Activated CD4-positive, alpha-beta T cell treated with anti-CD3 and anti-CD28 coated beads for 36 hours (primary cell): ENCODE data around the gene SURF6. TPM values are rescaled to one million over a fixed set of nuclear protein-coding genes. Genes with fewer than 3 reads are reported as not detected.

Experiments
- ATAC-seq: fragments of 200-7000 bp; cut with Tn5 transposase; one replicate; pipeline ENCODE4 v1.10.0; 2021; ENCODE audit warnings: mild to moderate bottlenecking, moderate library complexity
- CTCF ChIA-PET: fragments of 350-600 bp; sonication (Branson Sonifier 250); formaldehyde crosslinking; loops from one replicate; lab custom pipeline; 2021; ENCODE audit warnings: antibody characterized with exemption; lab: Charles Lee
- POLR2A ChIA-PET: fragments of 350-600 bp; sonication (Branson Sonifier 250); formaldehyde crosslinking; loops from one replicate; lab custom pipeline; 2021; ENCODE audit warnings: antibody characterized with exemption, inconsistent platforms; lab: Charles Lee
- DNase-seq: peaks from one replicate; pipeline ENCODE4 v3.0.0-alpha.2; 2020
- H3K27ac Mint-ChIP-seq: one replicate; pipeline ENCODE4 v1.8.0; 2021; ENCODE audit warnings: mixed read lengths
- H3K27me3 Mint-ChIP-seq: one replicate; pipeline ENCODE4 v1.8.0; 2021; ENCODE audit warnings: mixed read lengths
- H3K36me3 Mint-ChIP-seq: one replicate; pipeline ENCODE4 v1.8.0; 2021; ENCODE audit warnings: low read depth, mixed read lengths
- H3K4me1 Mint-ChIP-seq: one replicate; pipeline ENCODE4 v1.8.0; 2021; ENCODE audit warnings: mixed read lengths
- H3K4me3 Mint-ChIP-seq: one replicate; pipeline ENCODE4 v1.8.0; 2021; ENCODE audit warnings: mild to moderate bottlenecking, moderate library complexity, mixed read lengths
- H3K9me3 Mint-ChIP-seq: one replicate; pipeline ENCODE4 v1.8.0; 2021; ENCODE audit warnings: low read depth, mixed read lengths
- intact Hi-C, 2 experiments: fragments of 100-400 bp; cut with DNase I in 1 of 2; cut with micrococcal nuclease in 1 of 2; formaldehyde crosslinking; loops; one replicate each; pipeline versions ENCODE4 v1.14.2 to v1.15.1; 2022 to 2024; cut with DNase I, micrococcal nuclease
- total RNA-seq, 2 experiments: library from RNA; stranded (reverse); gene quantifications; one replicate each; pipeline ENCODE4 v1.2.3, GENCODE V29; 2021

The SURF6 gene
- 10 to 100 TPM; 22.4 to 24.3 TPM for total RNA-seq

DNA sequence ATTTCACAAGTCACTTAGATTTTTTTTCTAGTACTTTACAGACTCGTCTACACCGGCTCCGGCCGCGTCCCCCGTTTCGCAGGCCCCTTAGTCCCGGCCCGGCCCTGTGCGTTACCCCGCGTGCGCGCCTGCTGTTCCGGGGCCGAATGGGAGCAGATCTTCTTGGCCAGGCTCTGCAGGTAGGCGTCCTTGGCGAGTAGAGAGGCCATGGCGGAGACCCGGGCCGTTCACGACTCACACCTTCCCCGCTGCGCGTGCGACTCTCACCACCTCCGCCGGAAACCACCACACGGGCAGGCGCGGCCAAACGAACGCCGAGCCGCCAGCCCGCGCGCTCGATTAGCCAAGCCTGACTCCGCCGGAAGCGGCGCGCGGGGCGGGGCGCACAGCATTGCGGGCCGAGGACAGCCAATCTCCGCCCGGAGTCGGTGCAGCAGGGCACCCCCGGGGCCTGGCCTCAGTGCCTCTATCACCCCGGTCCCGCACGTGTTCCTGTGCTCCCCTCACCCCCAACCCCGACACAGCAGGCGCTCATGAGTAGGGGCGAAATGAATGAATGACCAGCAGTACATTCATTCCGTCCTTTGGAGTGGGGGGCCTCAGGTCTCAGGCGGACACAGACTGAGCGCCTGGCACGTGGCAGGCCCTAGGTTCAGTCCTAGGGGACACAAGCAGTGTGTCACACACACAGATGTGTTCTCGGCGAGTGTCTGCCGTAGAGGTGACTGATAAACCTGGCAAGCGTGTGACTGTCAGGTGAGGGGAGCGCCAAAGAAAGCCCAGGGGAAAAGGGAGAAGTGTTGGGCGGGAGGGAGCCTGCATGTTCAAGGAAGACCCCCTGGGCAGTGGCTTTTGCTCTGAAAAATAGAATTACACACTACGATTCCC lies at the start of gene SURF6:
TSS of gene SURF6 (minus strand) at position 265 of the 888 bp plus-strand sequence. CDS start at position 209, 56 bp downstream.
- no peaks in the 10 kb centered on the region for H3K27me3 Mint-ChIP-seq
- H3K4me3 Mint-ChIP-seq = peak within 1 kb of the TSS; percentile 86
- POLR2A ChIA-PET = interaction anchor here (0.7 to 1.1 kb wide), 2 partner anchors 12 to 305 kb away, joined by 3 to 4 read pairs; partner anchors contain the start of genes MED22 and RPL7A
- CTCF ChIA-PET = no interaction called here
- intact Hi-C loops = loop anchor here (1.0 to 10.0 kb wide), 18 partner anchors 11 to 689 kb away; partner anchors contain the start of genes AK8 (in 1 of the 2), BRD3OS (in 1 of the 2), CACFD1 (in 1 of the 2) and GTF3C5 (in 1 of the 2)
- H3K9me3 Mint-ChIP-seq = no peaks in the 10 kb centered on the region
- H3K36me3 Mint-ChIP-seq = peaks cover 50% of the 10 kb centered on the region
- peak within 1 kb of the TSS; percentile 89 for H3K27ac Mint-ChIP-seq
- ATAC-seq (peak; percentile 96), DNase-seq (peak; percentile 97)
- H3K4me1 Mint-ChIP-seq = peaks cover 23% of the 10 kb centered on the region

DNA sequence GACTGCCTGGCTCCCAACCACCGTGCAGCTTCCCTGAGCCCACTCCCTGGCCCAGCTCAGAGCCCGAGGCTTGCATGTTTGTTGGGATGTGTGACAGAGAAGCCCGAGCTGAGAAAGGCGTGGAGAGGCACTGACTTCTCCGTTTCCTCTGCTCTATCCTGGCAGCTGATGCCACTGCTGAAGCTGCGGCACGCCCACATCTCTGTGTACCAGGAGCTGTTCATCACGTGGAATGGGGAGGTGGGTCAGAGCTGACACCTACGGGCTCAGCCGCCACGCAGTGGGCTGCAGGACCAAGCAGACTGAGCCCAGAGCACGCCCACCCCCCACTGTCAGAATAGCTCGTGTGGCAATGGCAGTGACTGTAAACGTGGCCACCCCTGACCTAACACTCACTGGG lies 49.5 kb upstream of the SURF6 start:
- ATAC-seq (no peak), DNase-seq (no peak)
- ChIA-PET CTCF (interaction anchor here (0.6 kb wide), 1 partner anchor 363 kb away, joined by 3 read pairs; no protein-coding TSS in a partner anchor), POLR2A (no interaction called here)
- intact Hi-C loops = no loop called here
- H3K4me1 Mint-ChIP-seq = no peaks in the 10 kb centered on the region
- no peaks in the 10 kb centered on the region for H3K9me3 Mint-ChIP-seq
- H3K27ac Mint-ChIP-seq = no peak overlapping the region
- H3K27me3 Mint-ChIP-seq = peaks cover 7% of the 10 kb centered on the region
- H3K4me3 Mint-ChIP-seq = no peak overlapping the region
- H3K36me3 Mint-ChIP-seq = no peaks in the 10 kb centered on the region

DNA sequence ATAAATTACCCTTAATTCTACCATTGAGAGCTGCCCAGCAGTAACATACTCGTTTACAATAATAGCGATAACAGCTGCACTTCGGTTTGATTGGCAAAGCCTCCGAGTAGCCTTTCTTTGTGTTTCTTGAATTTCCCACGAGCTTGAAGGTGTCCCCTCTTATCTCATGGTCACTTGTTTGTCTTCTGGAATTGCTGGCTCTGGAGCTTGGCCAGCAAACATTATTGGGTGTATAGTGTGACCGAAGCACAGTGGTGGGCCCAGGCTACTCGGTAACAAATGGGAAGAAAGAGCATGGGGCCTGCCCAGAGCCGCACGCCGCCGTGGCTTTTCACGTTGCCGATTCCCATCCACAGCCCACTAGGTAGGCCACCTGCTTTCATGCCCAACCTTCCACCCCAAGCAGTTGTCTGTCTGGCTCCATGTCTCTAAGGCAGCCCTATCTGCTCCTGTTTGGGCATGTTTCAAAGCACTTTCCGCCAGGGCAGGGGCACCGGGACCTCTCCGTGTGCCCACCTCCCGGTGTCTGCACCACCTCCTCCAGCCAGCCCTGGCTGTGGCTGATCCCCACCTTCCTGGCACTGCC lies 48.8 kb upstream of the SURF6 start:
- H3K27ac Mint-ChIP-seq = no peak overlapping the region
- peaks cover 2% of the 10 kb centered on the region for H3K27me3 Mint-ChIP-seq
- H3K9me3 Mint-ChIP-seq = no peaks in the 10 kb centered on the region
- no peak overlapping the region for H3K4me3 Mint-ChIP-seq
- ATAC-seq = no peak
- H3K36me3 Mint-ChIP-seq = no peaks in the 10 kb centered on the region
- no peak for DNase-seq
- POLR2A ChIA-PET = no interaction called here
- intact Hi-C loops = no loop called here
- CTCF ChIA-PET = interaction anchor here (0.6 kb wide), 2 partner anchors 136 to 363 kb away, joined by 3 to 4 read pairs; no protein-coding TSS in a partner anchor
- H3K4me1 Mint-ChIP-seq = no peaks in the 10 kb centered on the region

DNA sequence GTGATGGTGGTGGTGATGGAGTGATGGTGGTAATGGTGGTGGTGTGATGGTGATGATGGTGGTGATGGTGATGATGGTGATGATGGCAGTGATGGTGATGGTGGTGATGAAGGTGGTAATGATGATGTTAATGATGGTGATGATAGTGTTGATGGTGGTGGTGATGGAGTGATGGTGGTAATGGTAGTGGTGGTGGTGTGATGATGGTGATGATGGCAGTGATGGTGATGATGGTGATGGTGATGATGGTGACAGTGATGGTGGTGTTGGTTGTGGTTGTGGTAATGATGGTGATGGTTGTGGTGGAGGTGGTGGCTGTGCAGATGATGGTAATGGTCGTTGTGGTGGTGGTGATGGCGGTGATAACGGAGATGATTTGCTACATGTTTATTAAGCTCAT lies 47.5 kb upstream of the SURF6 start:
- H3K27me3 Mint-ChIP-seq = no peaks in the 10 kb centered on the region
- CTCF ChIA-PET = no interaction called here
- no peak overlapping the region for H3K27ac Mint-ChIP-seq
- DNase-seq (no peak), ATAC-seq (no peak)
- H3K9me3 Mint-ChIP-seq = no peaks in the 10 kb centered on the region
- H3K4me3 Mint-ChIP-seq = no peak overlapping the region
- POLR2A ChIA-PET = no interaction called here
- H3K4me1 Mint-ChIP-seq = no peaks in the 10 kb centered on the region
- intact Hi-C loops = no loop called here
- no peaks in the 10 kb centered on the region for H3K36me3 Mint-ChIP-seq

DNA sequence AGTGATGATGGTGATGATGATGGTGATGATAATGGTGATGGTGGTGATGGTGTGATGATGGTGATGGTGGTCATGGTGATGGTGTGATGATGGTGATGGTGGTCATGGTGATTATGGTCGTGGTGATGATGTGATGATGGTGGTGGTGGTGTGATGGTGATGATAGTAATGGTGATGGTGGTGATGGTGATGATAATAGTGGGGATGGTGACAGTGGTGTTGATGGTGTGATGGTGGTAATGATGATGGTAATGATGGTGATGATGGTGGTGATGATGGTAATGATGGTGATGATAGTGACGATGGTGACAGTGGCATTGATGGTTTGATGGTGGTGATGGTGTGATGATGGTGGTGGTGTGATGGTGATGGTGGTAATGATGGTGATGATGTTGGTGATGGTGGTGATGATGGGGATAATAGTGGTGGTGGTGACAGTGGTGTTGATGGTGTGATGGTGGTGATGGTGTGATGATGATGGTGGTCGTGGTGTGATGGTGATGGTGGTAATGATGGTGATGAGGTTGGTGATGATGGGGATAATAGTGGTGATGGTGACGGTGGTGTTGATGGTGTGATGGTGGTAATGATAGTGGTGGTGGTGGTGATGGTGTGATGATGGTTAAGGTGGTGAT lies 46.6 kb upstream of the SURF6 start:
- Mint-ChIP-seq H3K4me3 (no peak overlapping the region), H3K27me3 (no peaks in the 10 kb centered on the region), H3K36me3 (no peaks in the 10 kb centered on the region), H3K27ac (no peak overlapping the region), H3K4me1 (no peaks in the 10 kb centered on the region), H3K9me3 (no peaks in the 10 kb centered on the region)
- ATAC-seq (no peak), DNase-seq (no peak)
- ChIA-PET POLR2A (no interaction called here), CTCF (no interaction called here)
- intact Hi-C loops = no loop called here

DNA sequence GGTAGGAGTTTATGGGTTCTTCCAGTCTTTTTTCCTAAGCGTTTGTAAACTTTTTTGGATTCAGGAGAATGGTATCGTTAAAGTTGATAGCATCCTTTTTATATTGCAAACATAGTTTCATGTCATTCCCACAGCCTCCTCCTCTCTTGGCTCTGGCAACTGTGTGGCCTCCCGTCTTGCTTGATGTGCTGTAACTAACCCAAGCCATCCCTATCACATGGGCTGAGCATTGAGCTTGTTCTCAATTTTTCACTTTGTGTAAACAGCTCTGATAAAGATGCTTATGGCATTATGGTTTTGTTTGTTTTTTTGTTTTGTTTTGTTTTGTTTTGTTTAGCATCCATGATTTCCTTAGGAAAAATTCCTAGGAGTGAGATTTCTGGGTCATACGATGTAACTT lies 44.7 kb upstream of the SURF6 start:
- no peak for DNase-seq

DNA sequence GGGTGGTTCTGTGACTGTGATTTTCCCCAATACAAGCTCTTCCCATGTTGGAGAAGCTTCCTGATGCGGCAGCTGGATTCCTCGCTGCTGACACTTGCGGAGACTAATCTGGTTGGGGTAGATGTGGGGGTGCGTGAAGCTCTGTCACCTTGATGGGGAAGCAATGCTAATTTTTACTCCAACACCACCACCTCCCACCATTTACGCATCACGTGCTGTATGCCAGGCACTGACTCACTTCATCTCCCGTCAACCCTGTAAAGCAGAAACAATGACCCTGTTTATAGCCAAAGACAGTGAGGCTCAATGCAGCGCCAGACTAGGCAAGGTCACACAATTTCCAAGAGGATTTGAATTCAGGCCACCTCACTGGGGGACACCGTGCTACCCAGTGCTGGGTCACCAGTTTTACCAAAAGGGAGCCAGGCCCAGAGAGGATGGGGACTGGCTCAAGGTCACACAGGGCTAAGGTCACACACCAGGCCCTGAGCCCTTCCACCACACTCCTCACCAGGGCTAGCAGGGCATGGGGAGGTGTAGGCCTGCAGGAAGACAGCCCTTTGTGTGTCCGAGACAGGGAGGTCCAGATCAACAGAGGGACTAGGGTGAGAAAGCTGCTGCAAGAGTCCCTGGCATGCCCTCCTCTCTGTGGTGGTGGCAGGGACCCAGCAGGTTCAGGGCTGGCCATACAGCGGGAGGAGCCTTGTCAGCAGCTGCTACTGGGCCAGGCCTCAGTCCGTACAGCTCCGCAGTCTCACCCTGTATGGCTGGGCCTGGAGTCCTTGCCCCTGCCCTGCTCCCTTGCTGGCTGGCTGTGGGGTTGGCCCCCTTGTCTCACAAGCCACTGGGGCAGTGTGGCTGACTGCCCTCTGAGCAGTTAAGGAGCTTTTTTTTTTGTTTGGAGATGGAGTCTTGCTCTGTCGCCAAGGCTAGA lies 43.4 kb upstream of the SURF6 start:
- ATAC-seq (no peak), DNase-seq (no peak)
- Mint-ChIP-seq H3K4me1 (peaks cover 5% of the 10 kb centered on the region), H3K4me3 (no peak overlapping the region), H3K9me3 (no peaks in the 10 kb centered on the region), H3K27me3 (no peaks in the 10 kb centered on the region), H3K36me3 (peaks cover 7% of the 10 kb centered on the region), H3K27ac (no peak overlapping the region)
- CTCF ChIA-PET = interaction anchor here (0.6 kb wide), 1 partner anchor 110 kb away, joined by 4 read pairs; no protein-coding TSS in a partner anchor
- POLR2A ChIA-PET = no interaction called here
- intact Hi-C loops = loop anchor here in 1 of 2 experiments (10.0 kb wide), 3 partner anchors 505 to 1025 kb away; partner anchors contain the start of genes AK8, SETX, SPACA9 and VAV2

More for the DNA sequence above, 44.7 kb upstream of the SURF6 start:
- intact Hi-C loops = no loop called here
- Mint-ChIP-seq H3K9me3 (no peaks in the 10 kb centered on the region), H3K4me3 (no peak overlapping the region), H3K36me3 (no peaks in the 10 kb centered on the region), H3K27ac (no peak overlapping the region), H3K4me1 (peaks cover 2% of the 10 kb centered on the region), H3K27me3 (no peaks in the 10 kb centered on the region)
- ChIA-PET POLR2A (interaction anchor here (0.5 kb wide), 1 partner anchor 13 kb away, joined by 4 read pairs; no protein-coding TSS in a partner anchor), CTCF (interaction anchor here (1.0 kb wide), 1 partner anchor 55 kb away, joined by 3 read pairs; no protein-coding TSS in a partner anchor)
- ATAC-seq = no peak

DNA sequence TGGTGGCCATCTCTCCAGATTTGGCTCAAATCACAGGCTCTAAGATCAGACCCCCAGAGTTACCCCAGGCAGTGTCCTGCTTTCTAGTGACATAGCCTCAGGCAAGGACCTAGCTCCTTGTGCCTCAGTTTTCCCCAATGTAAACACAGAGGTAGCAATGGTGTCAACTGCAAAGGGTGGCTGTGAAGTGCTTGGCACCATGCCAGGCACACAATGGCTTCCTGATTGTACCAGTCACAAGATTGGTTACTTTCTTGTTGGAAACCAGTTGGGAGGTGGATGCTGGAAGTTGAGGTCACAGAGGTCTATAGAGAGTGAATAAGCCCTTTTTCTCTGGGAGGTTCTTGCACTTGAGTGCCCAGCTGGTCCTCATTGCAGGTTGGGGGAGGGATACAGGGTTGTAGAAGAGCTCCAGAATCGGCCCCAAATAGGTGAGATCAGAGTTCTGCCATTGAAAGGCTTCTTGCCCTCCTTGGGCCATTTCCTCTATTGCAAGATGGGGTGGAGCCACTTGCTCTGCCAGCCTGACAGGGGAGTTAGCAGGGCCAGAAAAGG lies 42.5 kb upstream of the SURF6 start:
- H3K4me1 Mint-ChIP-seq = peaks cover 10% of the 10 kb centered on the region
- no peak for DNase-seq
- intact Hi-C loops = loop anchor here in 1 of 2 experiments (10.0 kb wide), 3 partner anchors 504 to 1024 kb away; partner anchors contain the start of genes AK8, SETX, SPACA9 and VAV2
- ATAC-seq = no peak
- no peak overlapping the region for H3K4me3 Mint-ChIP-seq
- no peak overlapping the region for H3K27ac Mint-ChIP-seq
- no peaks in the 10 kb centered on the region for H3K27me3 Mint-ChIP-seq
- no peaks in the 10 kb centered on the region for H3K9me3 Mint-ChIP-seq
- peaks cover 13% of the 10 kb centered on the region for H3K36me3 Mint-ChIP-seq
- CTCF ChIA-PET = interaction anchor here (2.3 kb wide), 1 partner anchor 39 kb away, joined by 10 read pairs; no protein-coding TSS in a partner anchor
- POLR2A ChIA-PET = no interaction called here

DNA sequence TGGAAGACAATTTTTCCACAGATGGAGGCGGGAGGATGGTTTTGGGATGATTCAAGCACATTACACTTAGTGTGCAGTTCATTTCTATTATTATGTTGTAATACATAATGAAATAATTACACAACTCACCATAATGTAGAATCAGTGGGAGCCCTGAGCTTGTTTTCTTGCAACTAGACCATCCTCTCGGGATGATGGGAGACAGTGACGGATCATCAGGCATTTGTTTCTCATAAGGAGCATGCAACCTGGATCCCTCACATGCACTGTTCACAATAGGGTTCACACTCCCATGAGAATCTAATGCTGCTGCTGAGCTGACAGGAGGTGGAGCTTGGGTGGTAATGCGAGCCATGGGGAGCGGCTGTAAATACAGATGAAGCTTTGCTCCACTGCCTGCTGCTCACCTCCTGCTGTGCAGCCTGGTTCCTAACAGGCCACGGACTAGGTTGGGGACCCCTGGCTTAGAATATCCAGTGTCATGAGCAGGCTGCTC lies 41.8 kb upstream of the SURF6 start:
- ChIA-PET POLR2A (no interaction called here), CTCF (interaction anchor here (0.6 to 2.3 kb wide), 6 partner anchors 9 to 101 kb away, joined by 3 to 10 read pairs (median 5); partner anchors contain the start of gene SLC2A6)
- Mint-ChIP-seq H3K27ac (no peak overlapping the region), H3K4me1 (peaks cover 17% of the 10 kb centered on the region), H3K36me3 (peaks cover 19% of the 10 kb centered on the region), H3K4me3 (no peak overlapping the region), H3K27me3 (no peaks in the 10 kb centered on the region), H3K9me3 (no peaks in the 10 kb centered on the region)
- DNase-seq = no peak
- ATAC-seq = no peak
- intact Hi-C loops = loop anchor here in 1 of 2 experiments (2.0 to 10.0 kb wide), 5 partner anchors 355 to 1023 kb away; partner anchors contain the start of genes AK8, BRD3, SETX and SPACA9
